BLaER1 treated with 17β-estradiol and CSF1 and Interleukin-3, amounts not matched to agents 10 nM and 100 nM (cell line): ENCODE results near the gene KCNQ4.

Source experiments
- H3K27ac ChIP-seq, 11 experiments: shearing (Covaris generic); formaldehyde crosslinking; 2 replicates each; pipeline ENCODE4 v1.8.1; 2022
- H3K27me3 ChIP-seq, 11 experiments: shearing (Covaris generic); formaldehyde crosslinking; 2 replicates each; pipeline ENCODE4 v1.8.1; 2022
- H3K36me3 ChIP-seq, 11 experiments: shearing (Covaris generic); formaldehyde crosslinking; 2 replicates each; pipeline ENCODE4 v1.8.1; 2022
- H3K4me1 ChIP-seq, 10 experiments: shearing (Covaris generic); formaldehyde crosslinking; 2 replicates each; pipeline ENCODE4 v1.8.1; 2022
- H3K4me2 ChIP-seq, 11 experiments: shearing (Covaris generic); formaldehyde crosslinking; 2 replicates each; pipeline ENCODE4 v1.8.1; 2022
- H3K4me3 ChIP-seq, 10 experiments: shearing (Covaris generic); formaldehyde crosslinking; 2 replicates each; pipeline ENCODE4 v1.8.1; 2022
- H3K9ac ChIP-seq, 11 experiments: shearing (Covaris generic); formaldehyde crosslinking; 2 replicates each; pipeline ENCODE4 v1.8.1; 2022
- H3K9me3 ChIP-seq, 11 experiments: shearing (Covaris generic); formaldehyde crosslinking; replicated peaks in 1 of 11; 2 replicates each; pipeline ENCODE4 v1.8.1; 2022
- H4K20me1 ChIP-seq, 11 experiments: shearing (Covaris generic); formaldehyde crosslinking; 2 replicates each; pipeline ENCODE4 v1.8.1; 2022
- Cebpa-rat ChIP-seq, 11 experiments: shearing (Covaris generic); IDR thresholded peaks; 2 replicates each; pipeline ENCODE4 v1.8.1; 2022

The KCNQ4 gene

DNA sequence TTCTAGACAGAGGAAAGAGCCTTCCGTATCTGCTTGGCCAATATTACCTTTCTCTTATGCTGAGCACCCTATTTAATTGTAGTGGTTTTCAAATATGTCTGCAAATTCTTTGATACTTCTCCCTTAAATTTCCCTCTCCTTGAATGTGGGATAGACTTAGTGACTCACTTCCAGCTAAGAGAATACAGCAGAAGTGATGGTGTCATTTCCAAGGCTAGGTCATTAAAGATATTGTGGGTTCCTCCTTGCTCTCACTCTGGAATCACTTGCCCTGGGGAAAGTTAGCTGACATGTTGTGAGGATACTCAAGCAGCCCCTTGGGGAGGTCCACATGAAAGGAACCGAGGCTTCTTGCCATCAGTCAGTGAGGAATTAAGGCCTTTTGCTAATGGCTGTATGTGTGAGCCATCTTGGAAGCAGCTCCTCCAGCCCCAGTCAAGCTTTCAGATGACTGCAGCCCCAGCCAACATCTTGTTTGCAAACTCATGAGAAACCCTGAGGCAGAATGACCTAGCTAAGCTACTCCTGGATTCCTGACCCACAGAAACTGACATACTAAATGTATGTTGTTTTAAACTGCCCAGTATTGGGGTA lies 86.6 kb downstream of the KCNQ4 start:
- no peaks in the 10 kb centered on the region for H3K27me3 ChIP-seq
- H3K4me1 ChIP-seq: peaks cover 0 to 43% (median 16%) of the 10 kb centered on the region in 10 experiments; a peak in 18 of 20 replicates
- H3K9ac ChIP-seq: no peak overlapping the region
- H3K27ac ChIP-seq: no peak overlapping the region
- H3K4me3 ChIP-seq: no peak overlapping the region
- no peak for TF ChIP-seq Cebpa-rat (IDR thresholded peaks at IDR 0.05)
- 0 out of 22 replicates have a peak overlapping the region, but pooled peaks of 1 of the 11 experiments have one; percentile 0 for H3K4me2 ChIP-seq
- H3K9me3 ChIP-seq: peaks cover 0 to 12% (median 6%) of the 10 kb centered on the region in 11 experiments; a peak in 16 of 22 replicates
- no peaks in the 10 kb centered on the region for H4K20me1 ChIP-seq
- H3K36me3 ChIP-seq: no peaks in the 10 kb centered on the region

DNA sequence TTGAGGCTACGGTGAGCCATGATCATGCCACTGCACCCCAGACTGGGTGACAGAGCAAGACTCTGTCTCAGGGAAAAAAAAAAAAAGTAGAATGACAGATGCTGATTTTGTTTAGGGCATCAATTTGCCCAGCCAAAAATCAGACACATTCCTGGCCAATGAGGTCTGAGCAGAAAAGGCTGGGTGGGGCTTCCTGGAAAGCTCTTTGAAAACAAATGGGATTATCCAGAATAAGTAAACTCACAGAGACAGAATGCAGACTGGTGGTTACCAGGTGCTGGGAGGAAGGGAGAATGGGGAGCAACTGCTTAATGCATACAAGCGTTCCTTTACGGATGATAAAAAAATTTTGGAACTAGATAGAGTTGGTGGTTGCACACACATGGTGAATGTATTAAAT lies 88.7 kb downstream of the KCNQ4 start:
- no peak overlapping the region for H3K4me3 ChIP-seq
- H3K4me1 ChIP-seq: peaks cover 5 to 57% (median 37%) of the 10 kb centered on the region in 10 experiments
- no peak overlapping the region for H3K27ac ChIP-seq
- TF ChIP-seq Cebpa-rat (IDR thresholded peaks at IDR 0.05): no peak
- no peaks in the 10 kb centered on the region for H4K20me1 ChIP-seq
- H3K9me3 ChIP-seq: peaks cover 6 to 25% (median 16%) of the 10 kb centered on the region in 11 experiments; a peak in 21 of 22 replicates
- no peaks in the 10 kb centered on the region for H3K36me3 ChIP-seq
- no peaks in the 10 kb centered on the region for H3K27me3 ChIP-seq
- H3K9ac ChIP-seq: no peak overlapping the region
- no peak overlapping the region for H3K4me2 ChIP-seq

DNA sequence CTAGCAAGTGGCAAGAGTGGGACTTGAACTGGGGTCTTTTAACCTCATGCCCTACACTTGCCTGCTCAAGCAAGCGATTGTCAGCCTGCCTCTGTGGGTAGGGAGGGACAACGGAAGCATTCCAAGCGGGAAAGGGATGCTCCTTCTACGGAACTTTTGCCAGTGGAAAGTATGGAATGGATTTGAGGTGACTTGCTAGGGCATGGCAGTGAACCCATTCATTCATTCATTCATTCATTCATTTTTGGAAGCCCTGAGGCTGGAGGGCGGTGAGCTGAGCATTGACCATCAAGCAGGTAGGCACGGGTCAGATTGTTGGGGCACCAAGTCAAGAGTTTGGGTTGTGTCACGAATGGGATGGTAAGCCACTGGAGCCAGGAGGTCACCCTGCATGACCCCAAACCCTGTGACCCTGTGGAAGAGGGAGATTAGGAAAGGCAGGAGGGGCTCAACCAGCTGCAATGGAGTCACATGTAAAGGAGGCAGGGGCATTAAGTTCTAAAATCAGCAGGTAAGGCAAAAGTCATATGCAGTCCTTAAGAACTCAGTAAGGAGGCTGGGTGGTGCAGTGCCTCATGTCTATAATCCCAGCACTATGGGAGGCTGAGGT lies 90.4 kb downstream of the KCNQ4 start:
- TF ChIP-seq Cebpa-rat (IDR thresholded peaks at IDR 0.05): no peak
- no peaks in the 10 kb centered on the region for H4K20me1 ChIP-seq

DNA sequence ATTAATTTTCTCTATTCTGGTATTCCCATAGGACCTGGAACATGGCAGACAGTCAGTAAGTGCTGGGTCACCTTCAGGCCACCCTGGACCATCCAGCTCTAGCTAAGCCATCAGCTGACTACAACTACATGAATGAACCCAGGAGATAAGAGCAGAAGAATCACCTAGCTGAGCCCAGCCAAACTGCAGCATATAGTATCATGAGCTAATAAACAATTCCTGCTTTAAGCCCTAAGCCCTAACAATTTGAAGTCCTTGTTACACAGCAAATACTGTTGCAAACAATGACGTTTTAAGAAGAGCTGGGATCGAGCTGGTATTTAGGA lies 92.8 kb downstream of the KCNQ4 start:
- Histone ChIP-seq H3K36me3 (no peaks in the 10 kb centered on the region), H3K27me3 (no peaks in the 10 kb centered on the region), H3K4me1 (peaks cover 21 to 82% (median 55%) of the 10 kb centered on the region in 10 experiments), H3K4me3 (no peak overlapping the region), H3K4me2 (peak overlapping the region in 7 of 11 experiments; percentile 62 to 84 (median 73); a peak in 15 of 22 replicates), H3K27ac (peak overlapping the region in 8 of 11 experiments; percentile 30 to 75 (median 60); a peak in 15 of 22 replicates), H3K9ac (no peak overlapping the region), H4K20me1 (no peaks in the 10 kb centered on the region), H3K9me3 (peaks cover 6 to 13% (median 9%) of the 10 kb centered on the region in 11 experiments; a peak in 19 of 22 replicates)
- no peak for TF ChIP-seq Cebpa-rat (IDR thresholded peaks at IDR 0.05)

More for the DNA sequence above, 90.4 kb downstream of the KCNQ4 start:
- H3K4me1 ChIP-seq: peaks cover 21 to 74% (median 52%) of the 10 kb centered on the region in 10 experiments
- peaks cover 6 to 25% (median 16%) of the 10 kb centered on the region in 11 experiments; a peak in 21 of 22 replicates for H3K9me3 ChIP-seq
- peak overlapping the region in 5 of 11 experiments; percentile 43 to 82 (median 47); a peak in 10 of 22 replicates for H3K4me2 ChIP-seq
- no peaks in the 10 kb centered on the region for H3K27me3 ChIP-seq
- no peak overlapping the region for H3K4me3 ChIP-seq
- peak overlapping the region in 3 of 11 experiments; percentile 2 to 30 (median 19); a peak in 2 of 22 replicates for H3K27ac ChIP-seq
- no peak overlapping the region for H3K9ac ChIP-seq
- no peaks in the 10 kb centered on the region for H3K36me3 ChIP-seq

DNA sequence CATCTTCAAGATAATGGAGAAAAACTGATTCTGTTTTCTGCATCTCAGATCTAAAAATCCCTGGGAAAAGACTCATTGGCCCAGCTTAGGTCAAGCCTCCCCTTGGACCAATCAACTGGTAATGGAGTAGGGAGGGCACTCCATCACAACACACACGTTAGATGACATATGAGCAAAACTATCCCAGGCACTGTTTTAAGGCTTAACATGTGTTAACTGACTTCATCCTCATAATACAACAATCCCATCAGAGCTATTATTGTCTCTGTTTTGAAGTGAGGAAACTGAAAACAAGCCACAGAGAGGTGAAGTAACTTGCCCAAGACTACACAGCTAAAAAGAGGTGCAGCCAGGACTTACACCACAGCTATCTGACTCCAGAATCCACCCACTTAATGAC lies 93.3 kb downstream of the KCNQ4 start:
- Histone ChIP-seq H3K36me3 (no peaks in the 10 kb centered on the region), H4K20me1 (no peaks in the 10 kb centered on the region), H3K4me3 (no peak overlapping the region), H3K27ac (peak overlapping the region in 10 of 11 experiments; percentile 30 to 75 (median 60); a peak in 19 of 22 replicates), H3K9me3 (peaks cover 6 to 13% (median 9%) of the 10 kb centered on the region in 11 experiments; a peak in 19 of 22 replicates), H3K4me1 (peaks cover 21 to 82% (median 55%) of the 10 kb centered on the region in 10 experiments), H3K9ac (peak overlapping the region in 4 of 11 experiments; percentile 26 to 33 (median 28); a peak in 3 of 22 replicates), H3K27me3 (no peaks in the 10 kb centered on the region), H3K4me2 (peak overlapping the region; percentile 61 to 84 (median 71))
- TF ChIP-seq Cebpa-rat (IDR thresholded peaks at IDR 0.05): no peak

DNA sequence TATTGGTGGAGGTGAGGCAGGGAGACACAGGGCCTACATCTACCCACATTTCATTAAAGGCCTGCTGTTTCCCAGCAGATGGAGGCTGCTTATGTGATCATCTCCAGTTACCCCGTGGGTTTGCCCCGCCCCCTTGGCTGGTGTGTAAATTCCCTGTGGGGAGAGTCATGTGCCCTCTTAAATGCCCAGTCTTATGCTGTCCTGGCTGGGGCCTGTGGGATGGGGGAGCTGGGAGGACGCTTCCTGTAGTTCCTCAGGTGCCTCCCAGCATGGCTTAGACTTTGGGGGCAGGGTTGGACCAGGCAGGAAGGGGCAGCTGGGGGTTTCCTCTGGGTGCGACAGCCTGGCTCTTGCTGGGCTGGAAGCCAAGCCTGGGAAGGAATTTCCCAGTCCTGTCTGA lies 94.1 kb downstream of the KCNQ4 start:
- peak overlapping the region in 10 of 11 experiments; percentile 30 to 75 (median 60); a peak in 21 of 22 replicates for H3K27ac ChIP-seq
- peak overlapping the region; percentile 61 to 84 (median 71) for H3K4me2 ChIP-seq
- H3K9ac ChIP-seq: peak overlapping the region in 9 of 11 experiments; percentile 9 to 37 (median 27); a peak in 10 of 22 replicates
- no peak for TF ChIP-seq Cebpa-rat (IDR thresholded peaks at IDR 0.05)
- no peaks in the 10 kb centered on the region for H3K27me3 ChIP-seq
- H3K4me1 ChIP-seq: peaks cover 21 to 75% (median 55%) of the 10 kb centered on the region in 10 experiments
- no peaks in the 10 kb centered on the region for H3K36me3 ChIP-seq
- no peaks in the 10 kb centered on the region for H4K20me1 ChIP-seq
- H3K9me3 ChIP-seq: peaks cover 7 to 14% (median 10%) of the 10 kb centered on the region in 11 experiments; a peak in 19 of 22 replicates
- H3K4me3 ChIP-seq: no peak overlapping the region

DNA sequence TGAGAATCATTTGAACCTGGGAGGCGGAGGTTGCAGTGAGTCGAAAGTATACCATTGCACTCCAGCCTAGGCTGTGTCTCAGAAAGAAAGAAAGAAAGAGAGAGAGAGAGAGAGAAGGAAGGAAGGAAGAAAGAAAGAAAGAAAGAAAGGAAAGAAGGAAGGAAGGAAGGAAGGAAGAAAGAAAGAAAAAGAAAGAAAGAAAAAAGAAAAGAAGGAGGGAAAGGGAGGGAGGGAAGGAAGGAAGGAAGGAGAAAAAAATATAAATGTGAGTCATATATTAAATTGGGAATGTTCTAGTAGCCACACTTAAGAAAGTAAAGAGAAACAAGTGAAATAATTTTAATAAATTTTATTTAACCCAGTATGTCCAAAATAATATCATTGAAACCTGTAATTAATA lies 95.3 kb downstream of the KCNQ4 start:
- no peak overlapping the region for H3K9ac ChIP-seq
- H3K4me2 ChIP-seq: peak overlapping the region in 7 of 11 experiments; percentile 22 to 84 (median 73); a peak in 11 of 22 replicates
- peaks cover under 1 to 10% (median 5%) of the 10 kb centered on the region in 11 experiments; a peak in 17 of 22 replicates for H3K27me3 ChIP-seq
- H3K36me3 ChIP-seq: no peaks in the 10 kb centered on the region
- no peak for TF ChIP-seq Cebpa-rat (IDR thresholded peaks at IDR 0.05)
- no peak overlapping the region; a peak in 1 of 22 replicates for H3K27ac ChIP-seq
- H3K4me1 ChIP-seq: peaks cover 21 to 62% (median 48%) of the 10 kb centered on the region in 10 experiments
- no peak overlapping the region for H3K4me3 ChIP-seq
- H3K9me3 ChIP-seq: peaks cover 7 to 22% (median 14%) of the 10 kb centered on the region in 11 experiments; a peak in 20 of 22 replicates
- no peaks in the 10 kb centered on the region for H4K20me1 ChIP-seq

DNA sequence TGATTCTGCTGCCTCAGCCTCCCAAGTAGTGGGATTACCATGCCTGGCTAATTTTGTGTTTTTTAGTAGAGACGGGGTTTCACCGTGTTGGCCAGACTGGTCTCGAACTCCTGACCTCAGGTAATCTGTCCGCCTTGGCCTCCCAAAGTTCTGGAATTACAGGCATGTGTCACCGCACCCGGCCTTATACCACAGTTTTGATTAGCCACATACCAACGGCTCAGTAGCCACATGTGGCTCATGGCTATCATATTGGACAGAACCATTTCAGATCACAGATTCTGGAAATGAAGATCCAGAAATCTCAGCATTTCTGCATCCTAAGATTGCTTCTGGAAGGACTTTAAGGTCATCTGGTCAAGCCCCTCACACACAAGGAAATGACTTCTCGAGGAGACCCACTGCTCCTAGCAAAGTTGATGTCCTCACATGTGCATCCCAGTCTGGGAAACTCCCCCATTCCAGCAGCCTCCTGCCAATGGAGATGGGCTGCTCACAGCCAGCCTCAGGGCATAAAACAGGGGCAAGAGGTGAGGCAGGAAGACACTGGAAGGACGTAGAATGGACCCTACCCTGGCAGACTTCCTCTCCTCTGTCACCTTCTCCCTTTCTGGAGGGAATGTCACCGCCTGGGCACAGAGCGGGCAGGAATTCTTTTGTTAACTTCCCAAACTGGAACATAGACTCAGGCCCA lies 96.0 kb downstream of the KCNQ4 start:
- TF ChIP-seq Cebpa-rat (IDR thresholded peaks at IDR 0.05): no peak
- H3K4me2 ChIP-seq: peak overlapping the region in 3 of 11 experiments; percentile 6 to 24 (median 9); a peak in 2 of 22 replicates
- H3K27me3 ChIP-seq: peaks cover 3 to 18% (median 11%) of the 10 kb centered on the region in 11 experiments; a peak in 17 of 22 replicates
- H3K9ac ChIP-seq: no peak overlapping the region
- H3K9me3 ChIP-seq: peaks cover 7 to 25% (median 16%) of the 10 kb centered on the region in 11 experiments; a peak in 20 of 22 replicates
- H3K27ac ChIP-seq: 0 out of 22 replicates have a peak overlapping the region, but pooled peaks of 1 of the 11 experiments have one; percentile 6
- no peak overlapping the region for H3K4me3 ChIP-seq
- H3K36me3 ChIP-seq: no peaks in the 10 kb centered on the region
- H4K20me1 ChIP-seq: no peaks in the 10 kb centered on the region
- H3K4me1 ChIP-seq: peaks cover 21 to 55% (median 44%) of the 10 kb centered on the region in 10 experiments
